K562 (cell line): Measurements from ENCODE around the gene ZFYVE28. TPM values are rescaled to one million over a fixed set of nuclear protein-coding genes. Genes with fewer than 3 reads are reported as not detected.

Experiments used
- ATAC-seq: fragments of 200-7000 bp; cut with Tn5 transposase; 3 replicates; pipeline ENCODE4 v1.9.1; 2020; ENCODE audit warnings: moderate library complexity
- BruUV-seq: library from RNA; stranded (reverse); fragments of 400-500 nt; replicated peaks from 2 replicates; lab custom pipeline; 2021; lab: Mats Ljungman, UMichigan
- CTCF ChIA-PET: fragments of 300-600 bp; formaldehyde crosslinking; extraction: SDS; loops from one replicate; lab custom pipeline; 2021; ENCODE audit warnings: low intra/inter-chr PET ratio; lab: Yijun Ruan, JAX
- POLR2A ChIA-PET: fragments of 300-600, 350-650 bp; sonication (Branson Sonifier 250); formaldehyde crosslinking; extraction: SDS; loops from one replicate; lab custom pipeline; 2021; ENCODE audit warnings: antibody characterized with exemption, inconsistent platforms; lab: Yijun Ruan, JAX
- DNase-seq, 4 experiments: peaks; one replicate each; pipeline versions ENCODE4 v3.0.0 to v3.0.0-alpha.2; 2011 to 2018; ENCODE audit warnings: low spot score in 3 of 4, mixed read lengths in 3 of 4; ENCODE audit errors: extremely low read depth in 1 of 4
- FAIRE-seq: peaks from 2 replicates; lab custom pipeline; 2011; peaks lifted over from hg19 to GRCh38; lab: Jason Lieb, UNC
- H2AFZ ChIP-seq: 2 replicates; pipeline ENCODE4 v1.6.0; 2011; ENCODE audit warnings: low read depth, low read length, control low read depth, inconsistent platforms
- H3K27ac ChIP-seq: fragments of 200-600 bp; 3 replicates; pipeline ENCODE4 v1.8.0; 2011; ENCODE audit warnings: low read depth, mild to moderate bottlenecking, control low read depth, inconsistent platforms, low read length, moderate library complexity, mixed read lengths; ENCODE audit errors: extremely low read depth
- H3K27me3 ChIP-seq, 2 experiments: fragments of 300-600 bp in 1 of 2; 2 replicates in 1 of 2; 3 replicates in 1 of 2; pipeline versions ENCODE4 v1.6.0 to v1.8.0; 2011; ENCODE audit warnings: inconsistent platforms in 2 of 2, low read length in 2 of 2, mild to moderate bottlenecking in 1 of 2, mixed read lengths in 1 of 2, moderate library complexity in 1 of 2; ENCODE audit not compliant: control insufficient read depth in 2 of 2, insufficient read depth in 2 of 2
- H3K36me3 ChIP-seq: fragments of 300-600 bp; 3 replicates; pipeline ENCODE4 v1.8.0; 2011; ENCODE audit warnings: mild to moderate bottlenecking, low read length, inconsistent platforms; ENCODE audit not compliant: control insufficient read depth, insufficient read depth
- H3K4me1 ChIP-seq, 2 experiments: fragments of 200-600 bp in 1 of 2; replicated peaks in 1 of 2; 2 replicates in 1 of 2; 3 replicates in 1 of 2; pipeline versions ENCODE4 v1.5.1 to v1.8.0; 2011; ENCODE audit warnings: inconsistent platforms in 2 of 2, low read length in 2 of 2, mild to moderate bottlenecking in 1 of 2, mixed read lengths in 1 of 2, moderate library complexity in 1 of 2; ENCODE audit not compliant: control insufficient read depth in 2 of 2, insufficient read depth in 2 of 2
- H3K4me2 ChIP-seq: 2 replicates; pipeline ENCODE4 v1.6.1; 2011; ENCODE audit warnings: low read length, control low read depth, inconsistent platforms, mixed read lengths; ENCODE audit not compliant: insufficient read depth
- H3K4me3 ChIP-seq: fragments of 200-600 bp; sonication (generic), shearing (Covaris generic); 2 replicates; pipeline ENCODE4 v1.5.1; 2016; ENCODE audit warnings: control low read depth, inconsistent platforms
- H3K79me2 ChIP-seq: fragments of 200-600 bp; 3 replicates; pipeline ENCODE4 v1.8.0; 2011; ENCODE audit warnings: low read length, inconsistent platforms; ENCODE audit not compliant: control insufficient read depth, insufficient read depth
- H3K9ac ChIP-seq, 2 experiments: 2 replicates each; pipeline versions ENCODE4 v1.6.0 to v1.6.1; 2011; ENCODE audit warnings: low read depth in 2 of 2, low read length in 2 of 2, control low read depth in 1 of 2, inconsistent platforms in 1 of 2, mild to moderate bottlenecking in 1 of 2, mixed read lengths in 1 of 2; ENCODE audit not compliant: insufficient read depth in 1 of 2
- H3K9me1 ChIP-seq: one replicate; pipeline ENCODE4 v1.6.0; 2011; ENCODE audit warnings: inconsistent platforms, mild to moderate bottlenecking, low read length, moderate library complexity; ENCODE audit not compliant: control insufficient read depth, insufficient read depth
- H3K9me3 ChIP-seq: replicated peaks from 2 replicates; pipeline ENCODE4 v1.5.1; 2011; ENCODE audit warnings: low read depth, low read length, inconsistent platforms; ENCODE audit not compliant: control insufficient read depth, insufficient read depth
- H4K20me1 ChIP-seq: replicated peaks from 2 replicates; pipeline ENCODE4 v1.6.1; 2011; ENCODE audit warnings: low read length, inconsistent platforms, mixed read lengths; ENCODE audit not compliant: control insufficient read depth, insufficient read depth
- HIVEP1 ChIP-seq: fragments of 250-450 bp; sonication (Bioruptor Pico); IDR thresholded peaks from 2 replicates; pipeline ENCODE4 v1.4.0; 2020; ENCODE audit warnings: mild to moderate bottlenecking
- HNRNPL ChIP-seq: fragments of 200-400 bp; formaldehyde crosslinking; IDR thresholded peaks from 2 replicates; pipeline ENCODE4 v1.6.1; 2017; ENCODE audit warnings: low read depth, mild to moderate bottlenecking, low read length
- MTA3 ChIP-seq: fragments of 450-650 bp; formaldehyde crosslinking; IDR thresholded peaks from 2 replicates; pipeline ENCODE4 v1.6.1; 2017; ENCODE audit warnings: mild to moderate bottlenecking, borderline replicate concordance
- MXD1 ChIP-seq: fragments of 250-450 bp; sonication (Bioruptor Pico); IDR thresholded peaks from 2 replicates; pipeline ENCODE4 v1.8.0; 2021; ENCODE audit warnings: borderline replicate concordance, mild to moderate bottlenecking, moderate library complexity; ENCODE audit not compliant: poor library complexity, severe bottlenecking
- NELFE ChIP-seq: IDR thresholded peaks from 2 replicates; pipeline ENCODE4 v1.6.1; 2011; ENCODE audit warnings: mild to moderate bottlenecking; ENCODE audit not compliant: insufficient read depth, insufficient read length
- NFIC ChIP-seq: fragments of 450-650 bp; IDR thresholded peaks from 2 replicates; pipeline ENCODE4 v1.6.1; 2017; ENCODE audit warnings: mild to moderate bottlenecking, inconsistent platforms
- POLR2G ChIP-seq: fragments of 200-400 bp; formaldehyde crosslinking; IDR thresholded peaks from 2 replicates; pipeline ENCODE4 v1.6.1; 2017; ENCODE audit warnings: low read depth, mild to moderate bottlenecking, antibody characterized with exemption, low read length, moderate library complexity
- PREB ChIP-seq: sonication (generic); formaldehyde crosslinking; IDR thresholded peaks from 2 replicates; pipeline ENCODE4 v1.8.1; 2023; ENCODE audit warnings: mild to moderate bottlenecking, missing genetic modification reagents
- RBFOX2 ChIP-seq: fragments of 200-400 bp; formaldehyde crosslinking; IDR thresholded peaks from 2 replicates; pipeline ENCODE4 v1.6.1; 2017; ENCODE audit warnings: low read depth, mild to moderate bottlenecking, low read length, moderate library complexity
- RREB1 ChIP-seq: fragments of 250-450 bp; sonication (Bioruptor Pico); IDR thresholded peaks from 2 replicates; pipeline ENCODE4 v1.4.0; 2020
- STAT5A ChIP-seq: IDR thresholded peaks from 2 replicates; pipeline ENCODE4 v1.6.1; 2012; ENCODE audit warnings: low read length, inconsistent platforms, borderline replicate concordance
- TCF7L2 ChIP-seq: fragments of 150-350 bp; IDR thresholded peaks from 2 replicates; pipeline ENCODE4 v1.6.1; 2016; ENCODE audit warnings: low read depth, mild to moderate bottlenecking, low read length, moderate library complexity
- ZNF551 ChIP-seq: fragments of 250-450 bp; sonication (Bioruptor Pico); IDR thresholded peaks from 2 replicates; pipeline ENCODE4 v1.5.0; 2021; ENCODE audit warnings: mild to moderate bottlenecking, moderate library complexity
- WGBS: fragments of 100-300 bp; shearing (Covaris generic); methylation state at CpG from one replicate; pipeline ENCODE4 v1.1.6; 2016; ENCODE audit warnings: low coverage, mixed read lengths; ENCODE audit not compliant: insufficient coverage; ENCODE audit errors: missing lambda C conversion rate; 5-methylcytosine and 5-hydroxymethylcytosine counted together
- in situ Hi-C: fragments of 300-500 bp; cut with MboI; formaldehyde crosslinking; loops from 4 replicates; pipeline ENCODE4 v1.15.0; 2018; ENCODE audit warnings: inconsistent platforms, mixed read lengths
- intact Hi-C: fragments of 100-400 bp; cut with micrococcal nuclease; formaldehyde crosslinking; loops from 2 replicates; pipeline ENCODE4 v1.14.2; 2022
- polyA plus RNA-seq, 8 experiments: library from polyadenylated mRNA; depleted of rRNA in 4 of 8; stranded (reverse) in 5 of 8; unstranded in 3 of 8; fragments of >200 nt; fragmentation: Nextera tagmentation in 2 of 8; fragmentation: Illumina TruSeq in 1 of 8; extraction: Ambion mirVana in 2 of 8; extraction: Trizol in 1 of 8; gene quantifications; 2 replicates each; pipeline versions ENCODE4 v1.2.1 to v1.2.3, GENCODE V29; 2011 to 2014; ENCODE audit warnings: inconsistent platforms in 1 of 8, missing spikeins in 1 of 8
- total RNA-seq, 7 experiments: library from RNA; depleted of rRNA in 6 of 7; stranded (reverse); fragments of >200 nt in 6 of 7; fragmentation: Illumina TruSeq in 2 of 7; extraction: Trizol in 2 of 7; gene quantifications; 2 replicates each; pipeline versions ENCODE4 v1.2.1 to v1.2.3, GENCODE V29; 2011 to 2021; ENCODE audit warnings: low replicate concordance in 1 of 7

The ZFYVE28 gene
- total and polyA plus RNA-seq, 9 of the 15 experiments (the other 6 are each of a cell fraction or from before 2014, with no cell fraction given) = 1.3 to 24.8 (median 8.9) TPM

- no TSS peak for BruUV-seq
- H3K9me1 ChIP-seq = no peaks in the 10 kb centered on the region
- in situ Hi-C loops (no loop called here), intact Hi-C loops (no loop called here)
- H3K4me1 ChIP-seq = peaks cover 10 to 46% of the 10 kb centered on the region in 2 experiments; a peak in 3 of 5 replicates
- peak overlapping the region in 1 of 2 experiments; percentile 37; a peak in 2 of 4 replicates for H3K9ac ChIP-seq
- no peaks in the 10 kb centered on the region for H4K20me1 ChIP-seq
- CTCF ChIA-PET = no interaction called here
- H3K27ac ChIP-seq = no peak overlapping the region
- POLR2A ChIA-PET = interaction anchor here (0.6 to 1.6 kb wide), 4 partner anchors 10 to 34 kb away, joined by 3 to 5 read pairs (median 4); partner anchors contain the start of gene RNF4
- no peaks in the 10 kb centered on the region for H3K9me3 ChIP-seq
- WGBS = 31% methylated on average over 31 of the region's 38 CpGs
- no peaks in the 10 kb centered on the region for H3K36me3 ChIP-seq
- FAIRE-seq (no peak), DNase-seq (peak in 2 of 4 experiments; percentile 38 to 42), ATAC-seq (0 out of 3 replicates have a peak, but pooled peaks have one; percentile 7)
- H3K27me3 ChIP-seq = peaks cover 16 to 41% of the 10 kb centered on the region in 2 experiments; a peak in 4 of 5 replicates
- H3K79me2 ChIP-seq = no peaks in the 10 kb centered on the region
- H3K4me3 ChIP-seq = no peak overlapping the region
- no peak overlapping the region for H3K4me2 ChIP-seq
- H2AFZ ChIP-seq = no peak overlapping the region
- TF ChIP-seq MXD1 (CRISPR knock-in tag) (no peak), STAT5A (no peak), RBFOX2 (no peak), RREB1 (CRISPR knock-in tag) (no peak), HNRNPL (no peak), MTA3 (no peak), HIVEP1 (CRISPR knock-in tag) (no peak), PREB (CRISPR knock-in tag) (no peak), POLR2G (0 out of 2 replicates have a peak, but pooled peaks have one; percentile 6), NELFE (no peak), TCF7L2 (no peak), NFIC (peak; percentile 60), ZNF551 (no peak)
Measured at GRCh38 chr4:2458546-2459491, 40.4 kb upstream of the ZFYVE28 start.
